Renal cortical epithelial cell (primary cell): Measurements from ENCODE around the gene DGKQ. TPM values are rescaled to one million over a fixed set of nuclear protein-coding genes. Genes with fewer than 3 reads are reported as not detected.
"Not testable (repeated sequence)": the region's sequence is repeated elsewhere in the genome, so short reads cannot be mapped to it uniquely, and the experiment has no call there.

ENCODE experiments used
- DNase-seq: peaks from one replicate; pipeline ENCODE4 v3.0.0-alpha.2; 2011; ENCODE audit warnings: low read depth
- total RNA-seq: library from RNA; depleted of rRNA; stranded (reverse); fragments of >200 nt; gene quantifications from 2 replicates; pipeline ENCODE4 v1.2.3, GENCODE V29; 2014

Gene DGKQ
- total RNA-seq, 1 donor from 2014 or later, result 21.8 TPM

DNA sequence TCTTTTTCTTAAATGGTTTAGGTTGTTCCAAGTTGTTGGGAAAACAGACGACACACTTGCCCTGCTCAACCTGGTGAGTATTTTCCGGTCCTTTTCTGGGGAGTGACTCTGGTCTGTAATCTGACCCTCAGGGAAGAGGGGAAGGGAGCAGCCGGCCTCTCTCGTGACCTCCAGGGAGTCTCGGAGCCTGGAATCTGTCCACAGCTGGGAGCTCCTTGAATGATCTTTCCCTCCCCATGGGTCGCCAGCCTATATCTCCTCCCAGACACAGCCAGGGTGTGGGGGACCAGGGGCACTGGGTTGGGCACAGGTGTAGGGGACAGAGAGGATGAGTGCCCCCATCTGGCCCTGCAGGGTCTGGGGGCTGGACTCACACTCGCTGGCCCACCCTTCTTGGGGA, 22.2 kb downstream of the DGKQ start:
- no peak for DNase-seq

DNA sequence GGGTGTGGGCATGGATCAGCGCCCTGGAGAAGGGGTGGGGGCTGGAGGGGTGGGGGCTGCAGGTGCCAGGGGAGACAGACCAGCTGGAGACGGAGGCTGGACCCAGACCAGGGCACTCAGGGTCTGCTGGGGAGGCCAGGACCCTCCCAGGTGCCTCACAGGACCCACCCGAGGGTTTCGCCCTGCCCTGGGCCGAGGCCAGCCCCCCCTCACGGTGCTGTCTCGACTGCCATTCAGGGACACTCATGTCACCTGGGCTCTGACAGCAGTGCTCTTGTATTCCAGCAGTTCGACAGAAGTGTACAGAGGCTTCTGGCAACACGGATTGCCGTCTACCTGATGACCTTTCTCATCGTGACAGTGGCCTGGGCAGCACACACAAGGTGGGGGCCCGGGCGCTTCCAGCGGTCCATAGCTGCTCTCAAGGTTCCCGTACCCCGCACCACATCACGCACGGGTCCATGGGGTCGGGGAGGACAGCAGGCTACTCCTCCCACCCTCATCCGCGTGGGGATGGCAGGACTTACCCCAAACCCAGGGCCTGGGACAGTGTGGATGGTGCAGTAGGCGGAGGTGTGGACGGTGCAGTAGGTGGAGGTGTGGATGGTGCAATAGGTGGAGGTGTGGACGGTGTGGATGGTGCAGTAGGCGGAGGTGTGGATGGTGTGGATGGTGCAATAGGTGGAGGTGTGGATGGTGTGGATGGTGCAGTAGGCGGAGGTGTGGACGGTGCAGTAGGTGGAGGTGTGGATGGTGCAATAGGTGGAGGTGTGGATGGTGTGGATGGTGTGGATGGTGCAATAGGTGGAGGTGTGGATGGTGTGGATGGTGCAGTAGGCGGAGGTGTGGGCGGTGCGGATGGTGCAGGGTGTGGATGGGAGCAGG, 23.0 kb downstream of the DGKQ start:
- no peak for DNase-seq

DNA sequence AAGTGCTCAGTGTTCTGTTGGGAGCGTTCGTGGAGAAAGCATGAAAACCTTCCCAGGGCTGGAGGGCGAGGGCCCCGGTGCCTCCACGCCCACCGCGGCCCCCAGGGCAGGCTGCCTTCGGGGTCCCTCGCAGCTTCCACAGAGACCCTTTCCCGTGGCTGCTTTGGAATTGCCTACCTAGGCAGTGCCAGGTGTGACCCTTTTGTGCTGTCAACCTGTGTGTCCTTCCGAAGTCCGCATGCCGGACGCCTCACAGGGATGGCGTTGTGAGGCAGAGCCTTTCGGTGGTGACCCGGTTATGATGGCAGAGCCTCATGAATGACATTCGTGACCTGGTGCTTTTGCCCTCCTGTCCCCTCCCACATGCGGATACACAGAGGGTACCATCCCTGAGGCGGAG, 23.7 kb downstream of the DGKQ start:
- DNase-seq, result no peak

DNA sequence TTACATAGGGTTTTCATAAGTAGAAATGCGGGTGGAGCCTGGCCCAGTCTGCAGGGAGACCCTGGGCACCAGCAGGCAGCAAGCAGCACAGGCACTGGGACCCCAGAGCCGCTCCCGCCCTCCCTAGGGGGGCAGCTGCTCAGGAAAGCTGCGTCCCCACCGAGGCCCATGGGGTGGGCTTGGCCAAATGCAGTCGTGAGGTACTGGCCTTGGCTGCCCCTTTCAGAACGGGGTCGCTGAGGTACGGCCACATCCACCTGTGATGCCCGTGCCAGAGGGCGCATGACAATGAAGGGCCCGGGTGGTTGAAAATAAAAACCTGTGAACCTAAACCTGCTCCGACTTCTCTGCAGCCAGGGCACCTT, 24.5 kb downstream of the DGKQ start:
- DNase-seq, result no peak

GRCh38 chr4:948101-948935, 25.1 kb downstream of the DGKQ start:
- no peak for DNase-seq

DNA sequence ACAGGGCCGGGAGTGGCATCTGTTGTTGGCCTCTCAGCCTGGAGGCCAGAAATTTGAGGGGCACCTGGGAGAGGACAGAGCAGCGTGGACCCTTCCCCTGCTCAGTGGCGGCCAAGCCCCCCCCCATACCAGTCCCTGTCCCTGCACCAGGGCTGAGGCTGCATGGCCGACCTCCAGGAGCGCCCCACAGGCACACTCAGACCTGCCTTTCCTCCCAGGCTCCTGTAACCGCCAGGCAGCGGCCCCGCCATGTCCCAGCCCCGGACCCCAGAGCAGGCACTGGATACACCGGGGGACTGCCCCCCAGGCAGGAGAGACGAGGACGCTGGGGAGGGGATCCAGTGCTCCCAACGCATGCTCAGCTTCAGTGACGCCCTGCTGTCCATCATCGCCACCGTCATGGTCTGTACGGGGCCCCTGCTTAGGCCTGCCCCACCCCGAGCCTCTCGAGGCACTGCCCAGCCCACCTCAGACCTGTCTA, 25.8 kb downstream of the DGKQ start:
- no peak for DNase-seq

DNA sequence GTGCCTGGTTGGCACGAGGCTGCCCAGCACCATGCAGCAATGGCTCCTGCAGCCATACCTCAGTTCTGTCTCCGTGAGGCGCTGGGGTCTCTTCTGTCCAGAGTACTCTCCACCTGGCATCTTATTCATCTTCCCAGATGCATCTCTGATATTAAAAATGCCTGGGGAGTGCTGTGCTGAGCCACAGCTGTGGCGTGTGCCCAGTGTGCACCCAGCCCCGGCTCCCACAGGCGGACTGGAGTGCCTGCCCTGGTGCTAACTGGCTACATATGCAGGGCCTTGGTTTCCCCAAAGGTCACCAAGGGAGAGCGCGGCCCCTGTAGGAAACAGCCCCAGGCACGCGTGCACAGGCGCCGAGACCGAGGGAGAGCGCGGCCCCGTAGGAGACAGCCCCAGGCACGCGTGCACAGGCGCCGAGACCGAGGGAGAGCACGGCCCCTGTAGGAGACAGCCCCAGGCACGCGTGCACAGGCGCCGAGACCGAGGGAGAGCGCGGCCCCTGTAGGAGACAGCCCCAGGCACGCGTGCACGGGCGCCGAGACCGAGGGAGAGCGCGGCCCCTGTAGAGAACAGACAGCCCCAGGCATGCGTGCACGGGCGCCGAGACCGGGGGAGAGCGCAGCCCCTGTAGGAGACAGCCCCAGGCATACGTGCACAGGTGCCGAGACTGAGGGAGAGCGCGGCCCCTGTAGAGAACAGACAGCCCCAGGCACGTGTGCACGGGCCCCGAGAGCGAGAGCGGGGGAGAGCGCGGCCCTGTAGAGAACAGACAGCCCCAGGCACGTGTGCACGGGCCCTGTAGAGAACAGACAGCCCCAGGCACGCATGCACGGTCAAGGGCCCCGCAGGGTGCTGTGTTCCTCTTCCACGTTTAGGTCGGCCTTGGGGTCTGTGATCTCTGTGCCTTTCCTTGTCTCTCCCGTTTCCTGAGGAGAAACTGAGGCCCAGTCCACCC, 26.6 kb downstream of the DGKQ start:
- DNase-seq, result no peak

DNA sequence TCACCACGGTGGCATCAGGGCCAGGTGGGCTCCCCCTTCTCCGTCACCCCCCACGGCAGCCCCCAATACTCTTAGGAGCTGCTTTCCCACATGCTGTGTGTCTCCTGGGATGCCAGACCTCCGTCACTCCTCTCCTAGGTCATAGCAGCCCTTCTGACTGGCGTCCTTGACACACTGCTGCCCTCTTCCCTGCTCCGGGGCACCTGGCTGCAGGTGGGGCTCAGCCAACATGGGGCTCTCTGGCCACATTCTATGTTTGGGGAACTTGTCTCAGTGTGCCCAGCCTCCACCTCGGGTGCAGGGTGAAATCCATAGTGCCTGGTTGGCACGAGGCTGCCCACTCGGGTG, 27.3 kb downstream of the DGKQ start:
- no peak for DNase-seq

DNA sequence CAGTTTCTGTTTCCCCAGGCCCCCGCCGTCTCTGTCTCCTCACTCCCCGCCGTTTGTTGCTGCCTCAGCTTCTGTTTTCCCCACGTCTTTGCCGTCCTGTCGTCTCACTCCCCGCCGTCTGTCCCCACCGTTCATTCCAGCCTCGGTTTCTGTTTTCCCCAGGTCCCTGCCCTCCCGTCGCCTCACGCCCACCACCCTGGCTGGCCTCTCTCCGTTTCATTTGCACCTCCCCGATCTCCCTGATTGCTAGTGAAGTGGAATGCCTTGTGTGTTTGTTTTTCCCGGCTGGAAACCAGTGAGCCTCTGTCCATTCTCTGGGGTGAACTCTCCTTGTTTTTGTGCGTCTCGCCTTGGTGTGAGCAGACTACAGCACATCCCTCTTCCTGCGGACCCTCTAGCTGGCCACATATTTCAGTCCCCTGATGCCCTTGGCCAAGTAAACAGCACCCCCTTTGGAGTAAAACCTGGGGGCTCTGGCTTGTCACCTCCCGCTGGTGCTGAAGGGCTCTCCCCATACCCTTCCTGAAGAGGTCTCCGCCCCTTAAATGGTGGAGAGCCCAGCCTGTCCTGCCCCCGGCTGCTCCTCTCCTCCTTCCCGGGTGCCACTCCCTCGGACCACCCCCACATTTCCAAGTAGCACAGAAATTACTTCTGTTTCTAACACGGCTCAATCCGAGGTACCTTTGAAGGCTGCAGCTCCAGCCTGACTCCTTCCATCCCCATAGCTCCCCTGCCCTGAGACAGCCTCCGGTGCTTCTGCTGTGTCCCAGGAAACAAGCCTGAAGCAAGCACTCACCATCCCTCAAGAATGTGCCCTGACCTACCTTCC, 27.9 kb downstream of the DGKQ start:
- DNase-seq, result no peak

- not testable (repeated sequence) for DNase-seq
Observed at GRCh38 chr4:939508-939907, 33.9 kb downstream of the DGKQ start.

DNA sequence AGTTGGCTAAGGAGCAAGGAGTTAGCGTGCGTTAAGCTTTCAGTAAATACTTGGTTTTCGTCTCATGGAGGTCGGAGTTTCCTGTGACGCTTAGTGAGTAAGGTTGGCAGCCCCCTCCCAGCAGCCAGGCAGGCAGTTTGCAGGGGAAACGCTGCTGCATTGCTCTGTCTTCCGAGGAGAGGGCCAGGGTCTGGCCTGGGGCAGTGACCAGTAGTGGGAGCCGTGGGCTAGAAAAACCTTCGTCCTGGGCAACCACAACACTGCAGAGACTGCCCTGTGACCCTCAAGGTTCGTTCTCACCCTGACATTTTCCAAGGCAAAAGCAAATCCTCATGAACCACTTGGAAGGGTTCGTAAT, 40.7 kb downstream of the DGKQ start:
- no peak for DNase-seq

- DNase-seq, result peak; percentile 88
Observed at GRCh38 chr4:931960-932712, 41.2 kb downstream of the DGKQ start, which contains the start of the genes GAK and TMEM175. Gene GAK, minus strand, starts transcription at chr4:932316. Its CDS starts 129 bp downstream, at chr4:932187. Gene TMEM175, plus strand, starts transcription at chr4:932460. Its CDS starts 15,280 bp downstream, at chr4:947740.

GRCh38 chr4:931194-931959, 42.0 kb downstream of the DGKQ start:
- peak; percentile 56 for DNase-seq

DNA sequence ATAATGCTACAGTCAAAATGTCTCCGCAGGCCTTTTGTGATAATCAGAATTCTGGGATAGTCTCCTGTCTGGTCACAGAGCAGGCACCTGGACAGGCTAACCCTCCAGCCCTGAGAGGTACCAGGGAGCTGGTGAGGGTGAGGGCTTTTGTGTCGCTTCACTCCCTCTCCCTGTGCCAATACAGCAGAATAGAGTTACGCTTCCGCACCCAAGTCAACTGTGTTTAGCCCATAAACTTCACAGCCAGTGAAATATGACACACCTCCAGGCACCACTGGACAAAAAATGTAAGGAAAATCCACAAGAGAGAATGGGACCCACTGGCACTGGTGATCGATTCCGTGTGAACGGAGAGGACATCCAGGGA, 42.6 kb downstream of the DGKQ start:
- DNase-seq, result no peak

DNA sequence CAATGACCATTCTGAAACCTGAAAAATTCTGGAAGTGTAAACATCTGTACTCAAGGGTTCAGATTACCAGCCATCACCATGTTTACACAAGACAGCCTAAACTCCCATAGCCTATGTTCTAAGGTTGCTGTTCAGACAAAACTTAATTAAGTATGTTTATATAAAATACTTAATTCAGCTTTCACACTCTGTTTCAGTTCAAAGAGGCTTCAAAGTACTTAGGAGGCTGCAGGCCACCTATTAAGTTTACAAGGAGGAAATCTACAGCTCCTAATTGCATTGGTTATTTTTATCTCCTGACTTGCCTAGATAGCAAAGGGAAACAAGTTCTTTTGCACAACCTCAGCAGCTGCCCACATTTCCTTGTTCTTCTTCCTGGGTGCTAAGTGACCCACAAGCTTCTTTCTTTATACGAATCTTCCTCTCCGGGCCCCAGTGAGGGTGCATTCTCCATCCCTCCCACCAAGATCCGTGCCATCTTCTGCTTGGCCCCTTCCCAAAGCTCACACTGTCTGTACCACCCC, 43.3 kb downstream of the DGKQ start:
- DNase-seq, result peak; percentile 18

DNA sequence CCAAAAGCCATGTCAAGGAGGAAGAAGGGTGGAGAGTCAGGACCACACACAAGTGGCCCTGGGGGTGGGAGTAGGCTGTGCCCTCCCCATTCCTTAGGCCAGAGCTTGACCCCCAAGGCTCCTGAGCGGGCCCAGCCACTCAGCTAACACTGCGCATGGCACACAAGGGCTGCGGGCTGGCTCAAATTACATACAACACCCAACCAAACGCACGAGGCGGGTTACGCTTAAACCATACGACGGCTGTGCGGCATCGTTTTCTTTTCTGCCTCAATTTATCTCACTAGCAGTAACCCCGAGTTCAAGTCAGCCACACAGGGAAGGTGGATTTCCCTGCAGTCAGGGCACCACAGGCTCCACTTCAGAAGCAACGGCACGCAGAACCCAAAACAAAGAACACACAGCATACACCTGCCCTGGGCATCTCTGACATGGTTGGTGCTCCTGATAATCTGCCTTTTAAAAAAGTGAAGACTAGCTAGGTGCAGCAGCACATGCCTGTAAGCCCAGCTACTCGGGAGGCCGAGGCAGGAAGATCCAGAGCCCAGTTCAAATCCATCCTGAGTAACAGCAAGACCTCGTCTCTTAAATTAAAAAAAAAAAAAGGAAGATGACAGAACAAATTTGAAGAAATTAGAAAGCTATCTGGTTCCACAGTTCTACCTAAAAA, 44.1 kb downstream of the DGKQ start:
- no peak for DNase-seq

- DNase-seq, result not testable (repeated sequence)
Observed at GRCh38 chr4:927566-927965, 45.8 kb downstream of the DGKQ start.

DNA sequence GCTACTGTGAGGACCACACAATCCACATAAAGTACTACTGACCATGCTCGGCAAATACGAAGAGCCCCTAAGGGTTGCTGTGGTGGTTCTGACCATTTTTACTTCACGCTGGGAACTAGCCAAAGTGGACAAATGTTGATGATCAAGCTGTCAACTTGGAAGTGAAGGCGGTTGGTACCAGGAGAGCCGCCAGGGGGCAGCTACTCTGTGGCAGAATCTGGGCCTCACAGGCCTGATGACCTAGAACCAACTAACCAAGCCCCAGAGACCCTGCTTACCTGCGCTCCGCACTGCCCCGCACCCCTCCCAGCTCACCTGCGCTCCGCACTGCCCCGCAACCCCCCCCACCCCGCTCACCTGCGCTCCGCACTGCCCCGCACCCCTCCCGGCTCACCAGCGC, 46.8 kb downstream of the DGKQ start:
- DNase-seq, result no peak
